ENCODE measurements around the gene RNH1.
"Not testable (repeated sequence)": the region's sequence is repeated elsewhere in the genome, so short reads cannot be mapped to it uniquely, and the experiment has no call there.

RNH1 gene

DNA sequence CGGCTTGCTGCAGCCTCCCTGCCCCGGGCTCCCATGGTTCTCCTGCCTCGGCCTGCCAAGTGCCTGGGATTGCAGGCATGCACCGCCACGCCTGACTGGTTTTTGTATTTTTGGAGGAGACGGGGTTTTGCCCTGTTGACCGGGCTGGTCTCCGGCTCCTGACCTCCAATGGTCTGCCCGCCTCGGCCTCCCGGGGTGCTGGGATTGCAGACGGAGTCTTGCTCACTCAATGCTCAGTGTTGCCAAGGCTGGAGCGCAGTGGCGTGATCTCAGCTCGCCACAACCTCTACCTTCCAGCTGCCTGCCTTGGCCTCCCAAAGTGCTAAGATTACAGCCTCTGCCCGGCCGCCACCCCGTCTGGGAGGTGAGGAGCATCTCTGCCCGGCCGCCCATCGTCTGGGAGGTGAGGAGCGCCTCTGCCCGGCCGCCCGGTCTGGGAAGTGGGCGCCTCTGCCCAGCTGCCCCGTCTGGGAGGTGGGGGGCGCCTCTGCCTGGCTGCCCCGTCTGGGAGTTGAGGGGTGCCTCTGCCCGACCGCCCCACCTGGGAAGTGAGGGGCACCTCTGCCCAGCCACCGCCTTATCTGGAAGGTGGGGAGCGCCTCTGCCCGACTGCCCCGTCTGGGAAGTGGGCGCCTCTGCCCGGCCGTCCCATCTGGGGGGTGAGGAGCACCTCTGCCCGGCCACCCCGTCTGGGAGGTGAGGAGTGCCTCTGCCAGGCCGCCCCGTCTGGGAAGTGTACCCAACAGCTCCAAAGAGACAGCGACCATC lies 10.1 kb upstream of the RNH1 start:
- DNase-seq: not testable (repeated sequence)

DNA sequence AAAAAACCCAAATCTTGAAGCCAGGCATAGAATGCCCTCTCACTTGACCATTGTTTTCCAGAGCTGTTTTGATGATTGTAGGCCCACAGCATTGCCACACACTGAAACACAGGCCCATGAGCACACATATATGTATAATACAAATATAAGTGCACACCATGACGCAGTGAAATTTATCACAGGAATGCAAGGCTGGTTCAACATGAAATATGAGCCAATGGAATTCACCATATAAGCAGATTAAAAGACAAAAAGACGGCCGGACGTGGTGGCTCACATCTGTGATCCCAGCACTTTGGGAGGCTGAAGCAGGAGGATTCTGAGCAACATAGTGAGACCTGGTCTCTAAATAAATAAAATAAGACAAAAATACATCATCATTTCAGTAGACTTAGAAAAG lies 9.4 kb upstream of the RNH1 start:
- no peak for DNase-seq

GRCh38 chr11:515131-515530 lies 8.1 kb upstream of the RNH1 start:
- DNase-seq: no peak

DNA sequence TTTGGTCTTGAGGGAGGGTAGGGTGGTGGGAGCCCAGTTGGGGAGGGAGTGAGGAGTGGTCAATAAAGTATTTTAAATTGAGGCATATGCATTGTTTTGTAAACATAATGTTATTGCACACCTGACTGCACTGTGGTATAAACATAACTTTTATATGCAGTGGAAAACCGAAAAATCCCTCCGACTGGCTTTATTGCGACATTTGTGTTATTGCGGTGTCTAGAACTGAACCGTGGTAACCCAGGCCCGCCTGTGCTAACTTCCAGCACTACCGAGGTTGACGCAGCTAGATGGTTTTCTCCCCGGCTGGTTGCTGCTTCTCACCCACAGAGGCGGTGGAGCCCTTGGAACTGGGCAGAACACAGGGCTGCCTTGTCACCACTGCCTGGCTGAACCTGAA lies 7.6 kb upstream of the RNH1 start:
- no peak for DNase-seq

DNA sequence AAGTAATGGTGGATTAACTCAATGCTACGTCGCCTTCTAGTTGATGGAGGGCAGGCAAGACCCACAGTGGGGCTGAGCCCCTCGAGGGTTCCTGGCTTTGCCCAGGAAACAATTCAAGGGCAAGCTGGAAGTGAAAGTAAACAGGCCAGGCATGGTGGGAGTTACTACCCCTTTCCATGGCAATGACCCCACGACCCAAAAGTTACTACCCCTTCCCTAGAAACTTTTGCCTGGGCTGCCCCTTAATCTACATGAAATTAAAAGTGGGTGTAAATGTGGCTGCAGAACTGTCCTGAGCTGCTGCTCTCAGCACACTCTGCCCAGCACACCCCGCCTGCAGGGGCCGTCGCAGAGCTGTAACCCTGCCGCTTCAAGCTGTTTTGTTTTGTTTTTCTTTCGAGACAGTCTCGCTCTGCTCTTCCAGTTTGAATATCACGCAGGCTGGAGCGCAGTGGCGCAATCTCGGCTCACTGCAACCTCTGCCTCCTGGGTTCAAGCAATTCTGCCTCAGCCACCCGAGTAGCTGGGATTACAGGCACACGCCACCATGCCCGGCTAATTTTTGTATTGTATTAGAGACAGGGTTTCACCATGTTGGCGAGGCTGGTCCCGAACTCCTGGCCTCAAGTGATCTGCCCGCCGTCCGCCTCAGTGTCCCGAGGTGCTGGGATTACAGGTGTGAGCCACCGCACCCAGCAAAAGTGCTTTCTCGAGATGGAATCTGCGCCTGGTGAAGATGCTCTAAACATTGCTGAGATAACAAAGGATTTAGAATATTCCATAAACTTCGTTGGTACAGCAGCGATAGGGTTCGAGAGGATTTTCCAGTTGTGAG lies 5.9 kb upstream of the RNH1 start:
- no peak for DNase-seq

- no peak for DNase-seq
Measured at GRCh38 chr11:508956-509355, 1.9 kb upstream of the RNH1 start.

DNA sequence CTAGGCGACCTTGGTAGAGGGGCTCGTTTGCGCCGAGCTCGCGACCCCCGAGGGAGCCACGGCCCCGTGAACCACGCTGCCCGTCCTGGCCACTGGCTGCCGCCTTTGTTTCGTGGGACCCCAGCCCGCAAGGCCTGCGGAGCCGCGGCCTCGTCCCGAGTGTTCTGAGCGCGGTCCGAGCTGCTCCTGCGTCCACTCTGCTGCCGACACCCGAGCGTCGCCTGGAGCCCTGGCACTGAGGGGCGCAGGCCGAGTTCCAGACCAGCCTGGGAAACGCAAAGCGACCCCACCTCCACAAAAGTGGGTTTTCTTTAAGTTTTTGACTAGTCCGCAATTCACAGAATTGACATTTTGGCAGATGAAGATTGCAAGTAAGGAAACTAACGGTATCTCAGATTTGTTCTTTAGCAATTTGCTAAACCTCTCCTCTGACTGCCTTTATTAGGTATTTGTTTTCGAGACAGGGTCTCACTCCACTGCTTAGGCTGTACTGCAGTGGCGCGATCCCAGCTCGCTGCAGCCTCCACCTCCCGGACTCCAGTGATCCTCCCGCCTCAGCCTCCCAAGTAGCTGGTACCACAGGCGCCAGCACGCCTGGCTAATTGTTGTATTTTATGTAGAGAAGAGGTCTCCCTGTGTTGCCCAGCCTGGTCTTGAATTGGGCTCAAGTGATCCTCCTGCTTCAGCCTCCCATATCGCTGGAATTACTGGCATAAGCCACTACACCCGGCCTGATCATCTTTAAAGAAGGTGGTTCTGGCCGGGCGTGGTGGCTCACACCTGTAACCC lies 879 bp upstream of the RNH1 start:
- no peak for DNase-seq

GRCh38 chr11:506238-506994 lies 626 bp downstream of the RNH1 start:
- DNase-seq: peak; percentile 96

DNA sequence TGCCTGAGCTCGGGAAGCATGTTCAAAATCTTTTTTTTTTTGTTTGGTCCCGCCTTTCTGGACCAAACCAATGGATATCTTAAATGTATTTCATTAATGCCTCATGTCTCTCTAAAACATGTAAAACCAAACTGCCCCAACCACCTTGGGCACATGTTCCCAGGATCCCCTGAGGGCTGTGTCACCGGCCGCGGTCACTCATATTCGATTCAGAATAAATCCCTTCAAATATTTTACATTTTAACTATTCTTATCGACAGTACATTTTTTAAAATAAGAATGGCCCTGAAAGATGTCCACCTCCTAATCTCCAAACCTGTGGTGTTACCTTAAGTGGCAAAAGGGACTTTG lies 2.1 kb downstream of the RNH1 start:
- no peak for DNase-seq

GRCh38 chr11:504053-504993 lies 2.7 kb downstream of the RNH1 start:
- DNase-seq: no peak

GRCh38 chr11:503179-503981 lies 3.7 kb downstream of the RNH1 start:
- DNase-seq: no peak

GRCh38 chr11:502288-503178 lies 4.5 kb downstream of the RNH1 start:
- no peak for DNase-seq

- no peak for DNase-seq
Measured at GRCh38 chr11:501683-502287, 5.3 kb downstream of the RNH1 start.

GRCh38 chr11:501001-501682 lies 5.9 kb downstream of the RNH1 start:
- no peak for DNase-seq

- DNase-seq: no peak
Measured at GRCh38 chr11:499201-500076, 7.6 kb downstream of the RNH1 start.

DNA sequence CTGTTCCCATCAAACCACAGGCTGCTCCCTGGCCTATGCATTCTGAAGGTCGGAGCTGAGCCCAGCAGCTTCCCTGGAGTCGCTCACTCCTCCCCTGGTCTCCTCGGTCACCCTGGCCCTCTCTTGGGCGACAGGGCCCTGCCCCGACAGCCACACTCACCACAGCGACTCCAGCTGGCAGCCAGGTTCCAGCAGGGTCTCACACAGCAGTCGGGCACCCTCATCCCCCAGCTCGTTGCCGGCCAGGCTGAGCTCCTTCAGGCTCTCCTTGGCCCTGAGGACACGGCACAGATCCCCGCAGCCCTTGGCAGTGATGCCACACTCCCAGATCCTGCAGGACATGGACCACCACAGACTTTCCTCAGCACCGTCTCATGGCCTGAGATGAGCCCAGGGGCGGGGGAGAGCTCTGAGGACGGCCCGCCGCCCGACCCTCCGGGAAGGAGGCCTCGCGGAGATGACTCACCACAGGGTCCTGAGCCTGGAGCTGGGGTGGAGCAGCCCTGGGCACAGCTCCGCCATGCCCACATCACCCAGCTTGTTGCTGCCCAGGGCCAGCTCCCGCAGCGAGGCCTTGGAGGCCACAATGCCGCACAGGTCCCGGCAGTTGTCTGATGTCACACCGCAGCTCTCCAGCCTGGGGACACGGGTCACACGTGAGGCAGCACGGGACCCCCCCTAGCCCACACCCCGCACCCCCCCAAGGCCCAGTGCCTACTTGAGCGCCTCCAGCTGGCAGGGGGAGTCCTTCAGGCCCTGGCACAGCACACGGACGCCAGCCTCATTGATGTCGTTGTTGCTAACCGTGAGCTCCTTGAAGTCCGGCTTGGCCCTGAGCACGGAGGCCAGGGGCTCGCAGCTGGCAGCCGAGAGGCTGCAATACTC lies 8.5 kb downstream of the RNH1 start:
- DNase-seq: no peak
